H9 (cell line): Measurements from ENCODE around the gene SFXN5. TPM values are rescaled to one million over a fixed set of nuclear protein-coding genes. Genes with fewer than 3 reads are reported as not detected.

Source experiments
- DNase-seq: peaks from one replicate; pipeline ENCODE4 v3.0.0-alpha.2; 2017
- H2AFZ ChIP-seq: one replicate; pipeline ENCODE4 v1.6.1; 2013; ENCODE audit warnings: mild to moderate bottlenecking, low read length, control low read depth, moderate library complexity
- H2AK5ac ChIP-seq: 2 replicates; pipeline ENCODE4 v1.6.1; 2013; ENCODE audit warnings: low read length, control low read depth, mixed read lengths; ENCODE audit not compliant: insufficient read length
- H2BK120ac ChIP-seq: one replicate; pipeline ENCODE4 v1.6.1; 2013; ENCODE audit warnings: low read depth, mild to moderate bottlenecking, low read length, control low read depth, inconsistent platforms; ENCODE audit not compliant: poor library complexity, severe bottlenecking
- H2BK12ac ChIP-seq: 2 replicates; pipeline ENCODE4 v1.6.1; 2013; ENCODE audit warnings: low read length, control low read depth, mixed read lengths, low read depth; ENCODE audit not compliant: insufficient read length
- H2BK15ac ChIP-seq: 2 replicates; pipeline ENCODE4 v1.6.1; 2013; ENCODE audit warnings: low read depth, low read length, control low read depth
- H2BK20ac ChIP-seq: one replicate; pipeline ENCODE4 v1.6.1; 2013; ENCODE audit warnings: low read depth, mild to moderate bottlenecking, low read length, control low read depth, inconsistent platforms; ENCODE audit not compliant: poor library complexity, severe bottlenecking
- H2BK5ac ChIP-seq: 2 replicates; pipeline ENCODE4 v1.6.1; 2013; ENCODE audit warnings: low read length, control low read depth, mixed read lengths; ENCODE audit not compliant: insufficient read length
- H3K14ac ChIP-seq: 2 replicates; pipeline ENCODE4 v1.6.1; 2013; ENCODE audit warnings: low read length, control low read depth; ENCODE audit not compliant: insufficient read depth
- H3K18ac ChIP-seq: 2 replicates; pipeline ENCODE4 v1.6.1; 2013; ENCODE audit warnings: low read depth, mild to moderate bottlenecking, mixed read lengths, low read length, control low read depth; ENCODE audit not compliant: insufficient read length
- H3K23ac ChIP-seq: 2 replicates; pipeline ENCODE4 v1.6.1; 2013; ENCODE audit warnings: low read length, control low read depth, mixed read lengths, low read depth; ENCODE audit not compliant: insufficient read length
- H3K23me2 ChIP-seq: 2 replicates; pipeline ENCODE4 v1.6.1; 2013; ENCODE audit warnings: low read depth, mild to moderate bottlenecking, mixed read lengths, low read length, control low read depth; ENCODE audit not compliant: insufficient read length, poor library complexity, severe bottlenecking
- H3K27ac ChIP-seq: 2 replicates; pipeline ENCODE4 v1.5.1; 2013; ENCODE audit warnings: low read length, control low read depth, mixed read lengths, low read depth; ENCODE audit not compliant: insufficient read length
- H3K27me3 ChIP-seq: 2 replicates; pipeline ENCODE4 v1.6.1; 2013; ENCODE audit warnings: low read length, control low read depth, inconsistent platforms; ENCODE audit not compliant: insufficient read depth
- H3K4ac ChIP-seq: 2 replicates; pipeline ENCODE4 v1.6.1; 2013; ENCODE audit warnings: low read depth, mild to moderate bottlenecking, control low read depth, inconsistent platforms, low read length, moderate library complexity
- H3K4me1 ChIP-seq: 2 replicates; pipeline ENCODE4 v1.6.1; 2013; ENCODE audit warnings: low read length, control low read depth, inconsistent platforms; ENCODE audit not compliant: insufficient read depth
- H3K4me2 ChIP-seq: 2 replicates; pipeline ENCODE4 v1.6.1; 2013; ENCODE audit warnings: low read length, control low read depth, mixed read lengths; ENCODE audit not compliant: insufficient read length, insufficient read depth
- H3K56ac ChIP-seq: 2 replicates; pipeline ENCODE4 v1.6.1; 2013; ENCODE audit warnings: low read depth, mild to moderate bottlenecking, mixed read lengths, low read length, control low read depth; ENCODE audit not compliant: insufficient read length
- H3K79me1 ChIP-seq: 2 replicates; pipeline ENCODE4 v1.6.1; 2013; ENCODE audit warnings: low read depth, mild to moderate bottlenecking, moderate library complexity, low read length, control low read depth, inconsistent platforms; ENCODE audit not compliant: insufficient read depth, poor library complexity, severe bottlenecking
- H3K79me2 ChIP-seq: 2 replicates; pipeline ENCODE4 v1.6.1; 2013; ENCODE audit warnings: low read length, control low read depth, inconsistent platforms; ENCODE audit not compliant: insufficient read depth
- H3K9ac ChIP-seq: 2 replicates; pipeline ENCODE4 v1.6.1; 2013; ENCODE audit warnings: low read length, control low read depth, mixed read lengths; ENCODE audit not compliant: insufficient read length; ENCODE audit errors: extremely low read depth
- H3K9me3 ChIP-seq: one replicate; pipeline ENCODE4 v1.6.1; 2013; ENCODE audit warnings: low read depth, low read length, inconsistent platforms; ENCODE audit not compliant: control insufficient read depth
- H3T11ph ChIP-seq: one replicate; pipeline ENCODE4 v1.6.1; 2013; ENCODE audit warnings: mild to moderate bottlenecking, low read length, control low read depth, inconsistent platforms
- H4K20me1 ChIP-seq: one replicate; pipeline ENCODE4 v1.6.1; 2013; ENCODE audit not compliant: control insufficient read depth, insufficient read length, insufficient read depth
- H4K5ac ChIP-seq: 2 replicates; pipeline ENCODE4 v1.6.1; 2013; ENCODE audit warnings: low read depth, mild to moderate bottlenecking, mixed read lengths, low read length, control low read depth; ENCODE audit not compliant: insufficient read length
- H4K8ac ChIP-seq: replicated peaks from 2 replicates; pipeline ENCODE4 v1.6.1; 2013; ENCODE audit warnings: low read length, control low read depth, mixed read lengths, low read depth; ENCODE audit not compliant: insufficient read length
- H4K91ac ChIP-seq: 2 replicates; pipeline ENCODE4 v1.6.1; 2013; ENCODE audit warnings: low read depth, mild to moderate bottlenecking, moderate library complexity, mixed read lengths, low read length, control low read depth; ENCODE audit not compliant: insufficient read length
- H3K27ac Mint-ChIP-seq, 3 experiments: 2 replicates in 2 of 3; 3 replicates in 1 of 3; pipeline ENCODE4 v1.8.0; 2020 to 2021; ENCODE audit warnings: mixed read lengths in 3 of 3, mild to moderate bottlenecking in 1 of 3, moderate library complexity in 1 of 3
- H3K27me3 Mint-ChIP-seq: 2 replicates; pipeline ENCODE4 v1.8.0; 2021; ENCODE audit warnings: low read depth, mild to moderate bottlenecking, moderate library complexity, mixed read lengths
- H3K36me3 Mint-ChIP-seq, 3 experiments: 2 replicates in 2 of 3; 3 replicates in 1 of 3; pipeline ENCODE4 v1.8.0; 2020 to 2021; ENCODE audit warnings: low read depth in 3 of 3, mixed read lengths in 3 of 3; ENCODE audit not compliant: insufficient read depth in 1 of 3
- H3K4me1 Mint-ChIP-seq, 2 experiments: 2 replicates each; pipeline ENCODE4 v1.8.0; 2020; ENCODE audit warnings: mixed read lengths in 2 of 2
- H3K4me3 Mint-ChIP-seq, 2 experiments: 2 replicates in 1 of 2; 3 replicates in 1 of 2; pipeline ENCODE4 v1.8.0; 2020 to 2021; ENCODE audit warnings: mild to moderate bottlenecking in 2 of 2, mixed read lengths in 2 of 2, moderate library complexity in 1 of 2
- H3K9me3 Mint-ChIP-seq, 2 experiments: 2 replicates in 1 of 2; 3 replicates in 1 of 2; pipeline ENCODE4 v1.8.0; 2020; ENCODE audit warnings: mild to moderate bottlenecking in 2 of 2, mixed read lengths in 2 of 2, moderate library complexity in 1 of 2
- CTCF ChIP-seq: fragments of 200-600 bp; sonication (generic); conservative IDR thresholded peaks from 3 replicates; pipeline ENCODE4 v1.8.0; 2021; ENCODE audit warnings: antibody characterized with exemption, mild to moderate bottlenecking
- WGBS: extraction: QIAGEN DNeasy Blood & Tissue Kit; methylation state at CpG from one replicate; pipeline ENCODE4 v1.1.7; 2013; ENCODE audit warnings: missing lambda C conversion rate, low lambda C conversion rate, mixed read lengths; ENCODE audit not compliant: insufficient read length; ENCODE audit errors: extremely low coverage; 5-methylcytosine and 5-hydroxymethylcytosine counted together
- total RNA-seq: library from RNA; stranded (reverse); gene quantifications from 2 replicates; pipeline ENCODE4 v1.2.1, GENCODE V29; 2021

SFXN5 gene
- total RNA-seq, 1 experiment from 2014 or later, result 30.9 TPM

- Histone ChIP-seq H3T11ph (no peak overlapping the region), H3K27ac (no peak overlapping the region), H2BK12ac (no peak overlapping the region), H3K14ac (no peak overlapping the region), H4K91ac (no peak overlapping the region), H3K23ac (no peak overlapping the region), H3K79me1 (no peaks in the 10 kb centered on the region), H3K9me3 (no peaks in the 10 kb centered on the region), H3K79me2 (no peaks in the 10 kb centered on the region), H2BK5ac (no peak overlapping the region), H3K23me2 (no peaks in the 10 kb centered on the region), H3K56ac (no peak overlapping the region), H4K5ac (no peak overlapping the region), H4K8ac (no peak overlapping the region), H2BK15ac (no peak overlapping the region), H4K20me1 (no peaks in the 10 kb centered on the region), H3K4me1 (peaks cover 3% of the 10 kb centered on the region; the same call in 1 of the 2 replicates), H3K27me3 (no peaks in the 10 kb centered on the region), H3K4ac (no peak overlapping the region), H2BK20ac (no peak overlapping the region), H2AK5ac (no peak overlapping the region), H2AFZ (no peak overlapping the region), H2BK120ac (no peak overlapping the region), H3K18ac (no peak overlapping the region), H3K9ac (no peak overlapping the region), H3K4me2 (no peak overlapping the region)
- H3K4me3 Mint-ChIP-seq, result no peak overlapping the region
- no peaks in the 10 kb centered on the region for H3K9me3 Mint-ChIP-seq
- no peak for TF ChIP-seq CTCF
- no peaks in the 10 kb centered on the region for H3K27me3 Mint-ChIP-seq
- WGBS, result no CpG with 5 or more reads among the region's 11 CpGs
- H3K27ac Mint-ChIP-seq, result peak overlapping the region in 2 of 3 experiments; percentile 43 to 61; a peak in 2 of 7 replicates
- DNase-seq, result no peak
- peaks cover 9% of the 10 kb centered on the region in 2 experiments for H3K4me1 Mint-ChIP-seq
- H3K36me3 Mint-ChIP-seq, result peaks cover 0 to 6% (median 2%) of the 10 kb centered on the region in 3 experiments; a peak in 4 of 7 replicates
These were observed 88.6 kb downstream of the SFXN5 start for GRCh38 chr2:72982781-72983499.
